Caco-2 (cell line): ENCODE data around the gene AJAP1. TPM values are rescaled to one million over a fixed set of nuclear protein-coding genes. Genes with fewer than 3 reads are reported as not detected.

Experiments
- BruUV-seq: library from RNA; stranded (reverse); fragments of 400-500 nt; replicated peaks from 2 replicates; lab custom pipeline; 2021; lab: Mats Ljungman, UMichigan
- CTCF ChIA-PET: fragments of 300-600 bp; sonication (Branson Sonifier 250); formaldehyde crosslinking; loops from one replicate; lab custom pipeline; 2022; ENCODE audit warnings: antibody characterized with exemption; lab: Charles Lee
- POLR2A ChIA-PET: fragments of 300-600 bp; sonication (Branson Sonifier 250); formaldehyde crosslinking; loops from one replicate; lab custom pipeline; 2022; ENCODE audit warnings: antibody characterized with exemption; lab: Charles Lee
- DNase-seq, 2 experiments: peaks; one replicate each; pipeline versions ENCODE4 v3.0.0 to v3.0.0-alpha.2; 2020 to 2022
- H3K27me3 ChIP-seq: replicated peaks from 2 replicates; pipeline ENCODE4 v1.6.0; 2011; ENCODE audit warnings: low read length; ENCODE audit not compliant: control insufficient read depth, insufficient read depth
- H3K36me3 ChIP-seq: 2 replicates; pipeline ENCODE4 v1.5.1; 2011; ENCODE audit warnings: low read length; ENCODE audit not compliant: control insufficient read depth, insufficient read depth
- H3K4me1 ChIP-seq: fragments of 250-450 bp; sonication (Bioruptor Pico); 2 replicates; pipeline ENCODE4 v1.5.1; 2020; ENCODE audit warnings: mild to moderate bottlenecking
- H3K4me3 ChIP-seq: 2 replicates; pipeline ENCODE4 v1.5.1; 2011; ENCODE audit warnings: low read depth, mild to moderate bottlenecking, control low read depth, low read length
- H3K9me3 ChIP-seq: fragments of 250-450 bp; sonication (Bioruptor Pico); 2 replicates; pipeline ENCODE4 v1.5.1; 2020; ENCODE audit warnings: mild to moderate bottlenecking, moderate library complexity
- H3K27ac Mint-ChIP-seq: one replicate; pipeline ENCODE4 v1.8.0; 2022; ENCODE audit warnings: mixed read lengths; ENCODE audit not compliant: unreplicated experiment
- H3K27me3 Mint-ChIP-seq: one replicate; pipeline ENCODE4 v1.8.0; 2022; ENCODE audit warnings: mixed read lengths; ENCODE audit not compliant: insufficient read depth, unreplicated experiment
- H3K36me3 Mint-ChIP-seq: one replicate; pipeline ENCODE4 v1.8.0; 2022; ENCODE audit warnings: mild to moderate bottlenecking, mixed read lengths; ENCODE audit not compliant: insufficient read depth, unreplicated experiment
- H3K4me1 Mint-ChIP-seq: one replicate; pipeline ENCODE4 v1.8.0; 2022; ENCODE audit warnings: low read depth, mixed read lengths; ENCODE audit not compliant: unreplicated experiment
- H3K4me3 Mint-ChIP-seq: one replicate; pipeline ENCODE4 v1.8.0; 2022; ENCODE audit warnings: mild to moderate bottlenecking, moderate library complexity, mixed read lengths; ENCODE audit not compliant: unreplicated experiment
- H3K9me3 Mint-ChIP-seq: one replicate; pipeline ENCODE4 v1.8.0; 2022; ENCODE audit warnings: mixed read lengths; ENCODE audit not compliant: unreplicated experiment
- intact Hi-C: fragments of 100-400 bp; cut with micrococcal nuclease; formaldehyde crosslinking; loops from one replicate; pipeline ENCODE4 v1.10.0; 2022; ENCODE audit not compliant: unreplicated experiment
- total RNA-seq: library from RNA; stranded (reverse); gene quantifications from 2 replicates; pipeline ENCODE4 v1.2.3, GENCODE V29; 2022
- TF ChIP-seq, protein P1 (sequence below), 2 experiments: fragments of 200-600 bp in 1 of 2; IDR thresholded peaks; 1 replicate in 1 of 2; 2 replicates in 1 of 2; pipeline versions ENCODE4 v1.5.1 to v1.8.0; 2011 to 2022; ENCODE audit warnings: antibody characterized with exemption in 1 of 2, control low read depth in 1 of 2, inconsistent platforms in 1 of 2, low read depth in 1 of 2, low read length in 1 of 2, mild to moderate bottlenecking in 1 of 2, moderate library complexity in 1 of 2; ENCODE audit not compliant: insufficient read depth in 1 of 2, severe bottlenecking in 1 of 2, unreplicated experiment in 1 of 2

Gene AJAP1
- total RNA-seq, 1 experiment from 2014 or later = not detected

- Mint-ChIP-seq H3K27me3 (peaks cover 3% of the 10 kb centered on the region), H3K9me3 (no peaks in the 10 kb centered on the region), H3K36me3 (no peaks in the 10 kb centered on the region), H3K4me1 (no peaks in the 10 kb centered on the region), H3K27ac (no peak overlapping the region), H3K4me3 (no peak overlapping the region)
- no peaks in the 10 kb centered on the region for H3K27me3 ChIP-seq
- no peaks in the 10 kb centered on the region for H3K4me1 ChIP-seq
- ChIA-PET POLR2A (no interaction called here), CTCF (no interaction called here)
- no peak overlapping the region for H3K4me3 ChIP-seq
- intact Hi-C loops = no loop called here
- no peaks in the 10 kb centered on the region for H3K36me3 ChIP-seq
- TF ChIP-seq, protein P1, sequence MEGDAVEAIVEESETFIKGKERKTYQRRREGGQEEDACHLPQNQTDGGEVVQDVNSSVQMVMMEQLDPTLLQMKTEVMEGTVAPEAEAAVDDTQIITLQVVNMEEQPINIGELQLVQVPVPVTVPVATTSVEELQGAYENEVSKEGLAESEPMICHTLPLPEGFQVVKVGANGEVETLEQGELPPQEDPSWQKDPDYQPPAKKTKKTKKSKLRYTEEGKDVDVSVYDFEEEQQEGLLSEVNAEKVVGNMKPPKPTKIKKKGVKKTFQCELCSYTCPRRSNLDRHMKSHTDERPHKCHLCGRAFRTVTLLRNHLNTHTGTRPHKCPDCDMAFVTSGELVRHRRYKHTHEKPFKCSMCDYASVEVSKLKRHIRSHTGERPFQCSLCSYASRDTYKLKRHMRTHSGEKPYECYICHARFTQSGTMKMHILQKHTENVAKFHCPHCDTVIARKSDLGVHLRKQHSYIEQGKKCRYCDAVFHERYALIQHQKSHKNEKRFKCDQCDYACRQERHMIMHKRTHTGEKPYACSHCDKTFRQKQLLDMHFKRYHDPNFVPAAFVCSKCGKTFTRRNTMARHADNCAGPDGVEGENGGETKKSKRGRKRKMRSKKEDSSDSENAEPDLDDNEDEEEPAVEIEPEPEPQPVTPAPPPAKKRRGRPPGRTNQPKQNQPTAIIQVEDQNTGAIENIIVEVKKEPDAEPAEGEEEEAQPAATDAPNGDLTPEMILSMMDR (IDR thresholded peaks at IDR 0.05; ENCODE audit: insufficient read depth in 1 of 2, low read depth in 1 of 2, low read length in 1 of 2, severe bottlenecking in 1 of 2, unreplicated experiment in 1 of 2) = no peak
- H3K9me3 ChIP-seq = no peaks in the 10 kb centered on the region
- BruUV-seq = no TSS peak
- DNase-seq = no peak
These were observed 8.3 kb downstream of the AJAP1 start for GRCh38 chr1:4662723-4663122.

DNA sequence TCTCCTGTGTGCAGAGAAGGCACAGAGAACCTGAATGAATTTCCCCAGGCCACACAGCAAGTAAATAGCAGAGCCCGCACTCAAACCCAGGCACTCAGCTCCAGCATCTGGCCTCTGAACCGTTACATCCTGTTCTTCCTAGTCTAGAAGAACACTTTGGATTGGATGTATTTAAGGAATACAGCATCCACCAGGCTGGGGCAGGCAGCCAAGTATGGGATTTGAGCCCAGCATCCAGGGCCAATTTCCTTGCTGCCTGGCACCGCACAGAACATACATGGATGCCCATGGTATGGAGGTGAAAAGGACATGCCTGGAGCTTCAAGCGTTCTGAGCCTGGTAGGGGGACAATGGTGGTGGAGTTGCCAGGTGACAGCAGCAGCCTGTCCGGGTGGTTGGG is 9.7 kb downstream of the AJAP1 start:
- no TSS peak for BruUV-seq
- no peak overlapping the region for H3K4me3 ChIP-seq
- no peaks in the 10 kb centered on the region for H3K4me1 Mint-ChIP-seq
- H3K27me3 Mint-ChIP-seq = peaks cover 3% of the 10 kb centered on the region
- no peaks in the 10 kb centered on the region for H3K36me3 ChIP-seq
- DNase-seq = no peak
- intact Hi-C loops = no loop called here
- H3K4me3 Mint-ChIP-seq = no peak overlapping the region
- no peak overlapping the region for H3K27ac Mint-ChIP-seq
- TF ChIP-seq, protein P1 (IDR thresholded peaks at IDR 0.05; ENCODE audit: insufficient read depth in 1 of 2, low read depth in 1 of 2, low read length in 1 of 2, severe bottlenecking in 1 of 2, unreplicated experiment in 1 of 2) = no peak
- no peaks in the 10 kb centered on the region for H3K27me3 ChIP-seq
- CTCF ChIA-PET = no interaction called here
- H3K9me3 Mint-ChIP-seq = no peaks in the 10 kb centered on the region
- H3K9me3 ChIP-seq = no peaks in the 10 kb centered on the region
- no peaks in the 10 kb centered on the region for H3K36me3 Mint-ChIP-seq
- no peaks in the 10 kb centered on the region for H3K4me1 ChIP-seq
- POLR2A ChIA-PET = no interaction called here

DNA sequence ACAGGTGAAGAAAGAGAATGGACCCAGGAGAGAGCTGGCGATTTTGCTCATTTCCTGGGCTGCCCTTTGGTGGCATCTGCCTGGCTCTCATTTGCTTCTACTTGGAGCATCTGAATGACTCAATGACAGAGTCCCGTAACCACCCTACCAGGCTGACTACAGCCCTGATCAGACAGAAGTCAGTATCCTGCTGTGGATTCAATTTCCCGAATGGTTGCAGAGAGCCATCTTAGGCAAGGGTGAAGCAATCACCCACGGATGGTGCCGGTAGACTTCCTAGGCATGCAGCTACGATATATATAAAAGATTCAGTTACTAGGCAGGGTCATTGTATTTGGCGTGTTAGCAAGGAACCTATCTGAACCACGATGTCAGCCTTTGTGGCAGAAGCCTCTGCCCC is 10.2 kb downstream of the AJAP1 start:
- Mint-ChIP-seq H3K4me3 (no peak overlapping the region), H3K27ac (no peak overlapping the region), H3K27me3 (peaks cover 3% of the 10 kb centered on the region), H3K4me1 (no peaks in the 10 kb centered on the region), H3K36me3 (no peaks in the 10 kb centered on the region), H3K9me3 (no peaks in the 10 kb centered on the region)
- Histone ChIP-seq H3K4me3 (no peak overlapping the region), H3K36me3 (no peaks in the 10 kb centered on the region), H3K9me3 (no peaks in the 10 kb centered on the region), H3K4me1 (no peaks in the 10 kb centered on the region), H3K27me3 (no peaks in the 10 kb centered on the region)
- TF ChIP-seq, protein P1 (IDR thresholded peaks at IDR 0.05; ENCODE audit: insufficient read depth in 1 of 2, low read depth in 1 of 2, low read length in 1 of 2, severe bottlenecking in 1 of 2, unreplicated experiment in 1 of 2) = no peak
- POLR2A ChIA-PET = no interaction called here
- CTCF ChIA-PET = no interaction called here
- intact Hi-C loops = no loop called here
- no peak for DNase-seq
- BruUV-seq = no TSS peak
